ENCODE data around the gene FAM219B.

DNA sequence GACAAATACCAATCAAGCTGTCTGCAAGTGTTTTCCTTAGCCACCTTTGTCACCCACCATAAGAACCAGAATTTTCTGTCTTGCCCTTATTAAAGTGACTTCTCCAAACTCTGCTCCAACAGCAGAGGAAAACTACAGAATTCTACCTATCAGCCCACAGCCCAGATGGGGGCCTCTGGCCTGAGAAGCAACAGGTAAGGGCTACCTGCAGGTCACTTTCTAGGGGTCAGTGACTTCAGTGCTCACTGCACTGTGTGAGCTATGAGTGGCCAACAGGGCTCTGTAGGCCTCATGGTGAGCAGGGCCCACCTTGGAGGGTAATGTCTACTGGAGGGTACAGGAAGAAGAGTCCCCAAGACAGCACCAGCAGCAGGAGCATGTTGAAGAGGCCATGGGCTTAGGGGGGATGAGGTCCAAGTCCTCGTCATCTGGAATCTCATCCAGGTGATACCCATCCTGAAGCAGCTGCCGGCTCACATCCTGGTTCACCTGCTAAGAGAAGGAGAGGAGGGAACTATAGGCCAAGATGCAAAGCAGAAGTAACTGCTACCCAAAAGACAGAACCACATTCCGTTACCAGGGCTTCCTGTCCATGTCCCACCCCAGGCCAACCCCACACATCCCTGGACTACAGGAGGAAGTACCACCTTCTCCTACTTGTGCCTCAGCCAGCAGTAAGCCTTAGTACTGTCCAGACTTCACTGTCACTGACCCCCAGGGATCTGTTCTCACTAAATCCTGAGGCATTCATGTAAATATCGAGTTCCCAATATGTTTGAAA, 4.2 kb downstream of the FAM219B start:
- no peak for TF ChIP-seq CTCF (IDR thresholded peaks at IDR 0.05)
- no peak for TF ChIP-seq POLR2A (IDR thresholded peaks at IDR 0.05)
